Stimulated activated CD4-positive, alpha-beta T cell treated with anti-CD3 and anti-CD28 coated beads, TNF-alpha, amount 100 ng/mL, for 48 hours (primary cell): Measurements from ENCODE around the gene RSU1.
A peak's percentile ranks its signal among the peaks of the same experiment; 100 is the strongest.
"Not testable (repeated sequence)": the region's sequence is repeated elsewhere in the genome, so short reads cannot be mapped to it uniquely, and the experiment has no call there.

Source experiments
- DNase-seq, 3 donors: peaks; one replicate each; pipeline ENCODE4 v3.0.0-alpha.2; 2020; ENCODE audit warnings: low read depth in 3 of 3

The RSU1 gene

GRCh38 chr10:16817125-16818019 is at the start of gene RSU1:
TSS of gene RSU1 (minus strand) at chr10:16817424. CDS start at chr10:16817081, 343 bp downstream.
- peak; percentile 98 to 100 (median 100) for DNase-seq

GRCh38 chr10:16866541-16867275 is 49.5 kb upstream of the RSU1 start:
- no peak for DNase-seq

GRCh38 chr10:16865766-16866165 is 48.5 kb upstream of the RSU1 start:
- no peak for DNase-seq

- DNase-seq, result no peak
Observed at GRCh38 chr10:16863766-16864165, 46.5 kb upstream of the RSU1 start.

- no peak for DNase-seq
Observed at GRCh38 chr10:16857419-16857818, 40.2 kb upstream of the RSU1 start.

GRCh38 chr10:16856567-16856966 is 39.3 kb upstream of the RSU1 start:
- DNase-seq, result no peak

GRCh38 chr10:16856092-16856491 is 38.9 kb upstream of the RSU1 start:
- DNase-seq, result no peak

- DNase-seq, result no peak
Observed at GRCh38 chr10:16854623-16855022, 37.4 kb upstream of the RSU1 start.

- DNase-seq, result no peak
Observed at GRCh38 chr10:16853809-16854208, 36.6 kb upstream of the RSU1 start.

GRCh38 chr10:16853201-16853600 is 36.0 kb upstream of the RSU1 start:
- DNase-seq, result no peak

- no peak for DNase-seq
Observed at GRCh38 chr10:16852624-16853023, 35.4 kb upstream of the RSU1 start.

GRCh38 chr10:16848562-16849154 is 31.4 kb upstream of the RSU1 start:
- DNase-seq, result no peak

- no peak for DNase-seq
Observed at GRCh38 chr10:16847644-16848043, 30.4 kb upstream of the RSU1 start.

GRCh38 chr10:16845248-16845647 is 28.0 kb upstream of the RSU1 start:
- no peak for DNase-seq

GRCh38 chr10:16843252-16843870 is 26.1 kb upstream of the RSU1 start:
- no peak for DNase-seq

GRCh38 chr10:16835228-16835627 is 18.0 kb upstream of the RSU1 start:
- peak in 1 of 3 donors; percentile 5 for DNase-seq

- no peak for DNase-seq
Observed at GRCh38 chr10:16832351-16833080, 15.3 kb upstream of the RSU1 start.

- no peak for DNase-seq
Observed at GRCh38 chr10:16828701-16829175, 11.5 kb upstream of the RSU1 start.

GRCh38 chr10:16828114-16828568 is 10.9 kb upstream of the RSU1 start:
- DNase-seq, result peak; percentile 18 to 53 (median 41)

GRCh38 chr10:16827474-16827873 is 10.2 kb upstream of the RSU1 start:
- not testable (repeated sequence) for DNase-seq

- DNase-seq, result no peak
Observed at GRCh38 chr10:16822726-16823360, 5.6 kb upstream of the RSU1 start.
